AG09319 (cell line): Measurements from ENCODE around the gene ZSWIM9.

Source experiments
- DNase-seq: peaks from one replicate; pipeline ENCODE4 v3.0.0-alpha.2; 2010; ENCODE audit warnings: low read depth; ENCODE audit errors: extremely low read depth
- CTCF ChIP-seq: IDR thresholded peaks from 2 replicates; pipeline ENCODE4 v1.5.1; 2011; ENCODE audit warnings: low read depth, mild to moderate bottlenecking, inconsistent platforms, low read length, moderate library complexity

The ZSWIM9 gene

GRCh38 chr19:48186541-48186991 is 16.1 kb downstream of the ZSWIM9 start:
- no peak for TF ChIP-seq CTCF
- DNase-seq: no peak

GRCh38 chr19:48190288-48190884 is 19.9 kb downstream of the ZSWIM9 start:
- no peak for TF ChIP-seq CTCF
- no peak for DNase-seq

GRCh38 chr19:48190885-48191284 is 20.4 kb downstream of the ZSWIM9 start:
- DNase-seq: no peak
- TF ChIP-seq CTCF: no peak

GRCh38 chr19:48192750-48193149 is 22.3 kb downstream of the ZSWIM9 start:
- TF ChIP-seq CTCF: no peak
- DNase-seq: no peak

GRCh38 chr19:48194041-48194843 is 23.8 kb downstream of the ZSWIM9 start:
- peak; percentile 48 for TF ChIP-seq CTCF
- no peak for DNase-seq

GRCh38 chr19:48194844-48195830 is 24.7 kb downstream of the ZSWIM9 start:
- TF ChIP-seq CTCF: no peak
- no peak for DNase-seq
